HepG2 (cell line): ENCODE data around the gene TTLL11. TPM values are rescaled to one million over a fixed set of nuclear protein-coding genes. Genes with fewer than 3 reads are reported as not detected.

Experiments
- ATF1 ChIP-seq: IDR thresholded peaks from 2 replicates; pipeline ENCODE4 v1.6.1; 2016; ENCODE audit warnings: mild to moderate bottlenecking, control low read depth
- FOXA3 ChIP-seq: IDR thresholded peaks from 2 replicates; pipeline ENCODE4 v1.6.1; 2016; ENCODE audit warnings: missing genetic modification reagents, missing compliant biosample characterization
- LCORL ChIP-seq, 2 experiments: fragments of 450-650 bp in 1 of 2; sonication (generic) in 1 of 2; formaldehyde crosslinking in 1 of 2; IDR thresholded peaks; 2 replicates each; pipeline versions ENCODE4 v1.5.0 to v1.6.1; 2017 to 2020; ENCODE audit warnings: antibody characterized with exemption in 1 of 2, missing genetic modification reagents in 1 of 2
- MAZ ChIP-seq, 2 experiments: sonication (generic) in 1 of 2; formaldehyde crosslinking in 1 of 2; IDR thresholded peaks; 2 replicates each; pipeline versions ENCODE4 v1.5.0 to v1.6.1; 2012 to 2020; ENCODE audit warnings: low read depth in 2 of 2, mild to moderate bottlenecking in 2 of 2, borderline replicate concordance in 1 of 2, improper control_type of control experiment in 1 of 2, low read length in 1 of 2, missing genetic modification reagents in 1 of 2, moderate library complexity in 1 of 2
- NCOA2 ChIP-seq: sonication (generic); formaldehyde crosslinking; IDR thresholded peaks from 2 replicates; pipeline ENCODE4 v1.8.0; 2022; ENCODE audit warnings: inconsistent platforms
- NFE2L2 ChIP-seq: fragments of 150-350 bp; IDR thresholded peaks from 2 replicates; pipeline ENCODE4 v1.6.1; 2014; ENCODE audit warnings: low read length
- NR2F2 ChIP-seq: IDR thresholded peaks from 2 replicates; pipeline ENCODE4 v1.6.1; 2012; ENCODE audit warnings: low read depth, inconsistent platforms, borderline replicate concordance
- NR2F6 ChIP-seq, 2 experiments: IDR thresholded peaks; 2 replicates each; pipeline ENCODE4 v1.6.1; 2016; ENCODE audit warnings: antibody characterized with exemption in 1 of 2, mild to moderate bottlenecking in 1 of 2
- ONECUT2 ChIP-seq: sonication (generic); formaldehyde crosslinking; IDR thresholded peaks from 2 replicates; pipeline ENCODE4 v1.4.0; 2020; ENCODE audit warnings: missing genetic modification reagents
- PCBP1 ChIP-seq: fragments of 200-400 bp; formaldehyde crosslinking; IDR thresholded peaks from 2 replicates; pipeline ENCODE4 v1.6.1; 2017; ENCODE audit warnings: mild to moderate bottlenecking, low read depth, low read length, borderline replicate concordance
- RARA ChIP-seq: IDR thresholded peaks from 2 replicates; pipeline ENCODE4 v1.6.1; 2016; ENCODE audit warnings: missing genetic modification reagents, missing compliant biosample characterization
- RNF219 ChIP-seq: sonication (generic); formaldehyde crosslinking; IDR thresholded peaks from 2 replicates; pipeline ENCODE4 v1.5.0; 2020; ENCODE audit warnings: mild to moderate bottlenecking, missing genetic modification reagents
- SIN3B ChIP-seq: fragments of 150-350 bp; IDR thresholded peaks from 2 replicates; pipeline ENCODE4 v1.6.1; 2014; ENCODE audit warnings: low read length
- SOX13 ChIP-seq, 3 experiments: fragments of 450-650 bp in 1 of 3; sonication (generic) in 1 of 3; formaldehyde crosslinking in 1 of 3; IDR thresholded peaks in 2 of 3; conservative IDR thresholded peaks in 1 of 3; 2 replicates each; pipeline versions ENCODE4 v1.5.0 to v1.6.1; 2016 to 2020; ENCODE audit warnings: antibody characterized with exemption in 1 of 3, mild to moderate bottlenecking in 1 of 3, missing compliant biosample characterization in 1 of 3, missing genetic modification reagents in 1 of 3, moderate library complexity in 1 of 3
- SRSF4 ChIP-seq: fragments of 200-400 bp; formaldehyde crosslinking; IDR thresholded peaks from one replicate; pipeline ENCODE4 v1.6.1; 2018; ENCODE audit warnings: mild to moderate bottlenecking, low read depth, low read length, moderate library complexity; ENCODE audit not compliant: poor library complexity, severe bottlenecking
- TBX2 ChIP-seq: sonication (generic); formaldehyde crosslinking; IDR thresholded peaks from 2 replicates; pipeline ENCODE4 v1.5.0; 2020; ENCODE audit warnings: missing genetic modification reagents, mild to moderate bottlenecking, borderline replicate concordance
- ZBTB20 ChIP-seq: sonication (generic); formaldehyde crosslinking; IDR thresholded peaks from 2 replicates; pipeline ENCODE4 v1.8.1; 2023; ENCODE audit warnings: missing genetic modification reagents, low read depth, mild to moderate bottlenecking, borderline replicate concordance
- ZMYM3 ChIP-seq: sonication (generic); formaldehyde crosslinking; IDR thresholded peaks from 2 replicates; pipeline ENCODE4 v1.5.1; 2020; ENCODE audit warnings: mild to moderate bottlenecking, missing genetic modification reagents
- ZNF12 ChIP-seq: sonication (generic); formaldehyde crosslinking; IDR thresholded peaks from 2 replicates; pipeline ENCODE4 v1.5.0; 2020; ENCODE audit warnings: missing genetic modification reagents
- ZNF276 ChIP-seq: sonication (generic); formaldehyde crosslinking; IDR thresholded peaks from 2 replicates; pipeline ENCODE4 v1.4.0; 2020; ENCODE audit warnings: mild to moderate bottlenecking, low read depth, missing genetic modification reagents
- ZNF3 ChIP-seq: IDR thresholded peaks from 2 replicates; pipeline ENCODE4 v1.7.0; 2017; ENCODE audit warnings: inconsistent platforms
- ZNF616 ChIP-seq: sonication (generic); formaldehyde crosslinking; IDR thresholded peaks from 2 replicates; pipeline ENCODE4 v1.5.0; 2020; ENCODE audit warnings: low read depth, mild to moderate bottlenecking, missing genetic modification reagents
- ZNF766 ChIP-seq: sonication (generic); formaldehyde crosslinking; IDR thresholded peaks from 2 replicates; pipeline ENCODE4 v1.5.0; 2020; ENCODE audit warnings: missing genetic modification reagents, borderline replicate concordance
- polyA plus RNA-seq, 8 experiments: library from polyadenylated mRNA; depleted of rRNA in 3 of 8; stranded (reverse) in 7 of 8; unstranded in 1 of 8; fragments of >200 nt; fragmentation: Illumina TruSeq in 4 of 8; extraction: Trizol in 4 of 8; gene quantifications; 2 replicates each; pipeline versions ENCODE4 v1.2.1 to v1.2.3, GENCODE V29; 2011 to 2016; ENCODE audit warnings: low read depth in 4 of 8, missing spikeins in 1 of 8, mixed read lengths in 1 of 8; ENCODE audit not compliant: insufficient read depth in 1 of 8
- total RNA-seq, 5 experiments: library from RNA; depleted of rRNA; stranded (reverse); fragments of >200 nt; fragmentation: Illumina TruSeq; extraction: Trizol; gene quantifications; 2 replicates each; pipeline ENCODE4 v1.2.3, GENCODE V29; 2016; ENCODE audit warnings: low read depth in 1 of 5
- TF ChIP-seq, protein P1 (sequence below): sonication (generic); formaldehyde crosslinking; IDR thresholded peaks from 2 replicates; pipeline ENCODE4 v1.4.0; 2020; ENCODE audit warnings: missing genetic modification reagents

The TTLL11 gene
- total and polyA plus RNA-seq, 2 of the 13 experiments (the other 11 are each of a cell fraction or from before 2014, with no cell fraction given) = 4.5 to 5.2 TPM

DNA sequence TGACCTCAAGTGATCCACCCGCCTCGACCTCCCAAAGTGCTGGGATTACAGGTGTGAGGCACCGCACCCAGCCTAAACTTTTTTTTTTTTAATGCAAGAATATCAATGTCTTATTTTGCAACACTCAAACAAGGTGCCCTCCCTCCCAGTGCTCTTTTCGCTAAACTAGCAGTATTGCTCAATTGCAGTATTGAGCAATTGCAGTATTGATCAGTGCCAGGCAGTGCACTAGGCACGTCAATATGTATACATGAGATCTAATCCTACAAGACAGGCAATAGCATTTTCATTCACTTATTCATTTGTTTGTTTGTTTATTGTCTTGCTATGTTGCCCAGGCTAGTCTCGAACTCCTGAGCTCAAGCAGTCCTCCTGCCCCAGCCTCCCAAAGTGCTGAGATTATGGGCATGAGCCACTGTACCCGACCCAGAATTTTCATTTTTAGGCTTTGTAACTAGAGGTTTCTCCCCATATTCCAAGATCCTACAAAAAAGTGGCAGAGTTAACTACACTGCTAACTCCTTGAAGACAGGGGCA is 94.5 kb downstream of the TTLL11 start (continued):
- TF ChIP-seq ZNF616 (CRISPR knock-in tag) = no peak
- TF ChIP-seq RARA (CRISPR knock-in tag) = peak; percentile 39; the same call in 1 of the 2 replicates
- peak; percentile 90; the same call in 1 of the 2 replicates for TF ChIP-seq ZNF3
- TF ChIP-seq NFE2L2 = no peak
- TF ChIP-seq LCORL (IDR thresholded peaks at IDR 0.05) = no peak
- 0 out of 2 replicates have a peak, but pooled peaks have one; percentile 14 for TF ChIP-seq LCORL (CRISPR knock-in tag; IDR thresholded peaks at IDR 0.05)
- TF ChIP-seq FOXA3 (CRISPR knock-in tag) = peak; percentile 89
- TF ChIP-seq ZBTB20 (CRISPR knock-in tag) = 0 out of 2 replicates have a peak, but pooled peaks have one; percentile 27
- no peak for TF ChIP-seq PCBP1
- TF ChIP-seq ZNF276 = no peak
- no peak for TF ChIP-seq SOX13 (IDR thresholded peaks at IDR 0.05)
- TF ChIP-seq SOX13 (CRISPR knock-in tag; conservative IDR thresholded peaks at IDR 0.05 in 1 of 2, IDR thresholded peaks at IDR 0.05 in 1 of 2) = peak in 1 of 2 experiments; percentile 64; a peak in 2 of 4 replicates
- TF ChIP-seq ATF1 = no peak
- no peak for TF ChIP-seq SIN3B
- TF ChIP-seq, protein P1, sequence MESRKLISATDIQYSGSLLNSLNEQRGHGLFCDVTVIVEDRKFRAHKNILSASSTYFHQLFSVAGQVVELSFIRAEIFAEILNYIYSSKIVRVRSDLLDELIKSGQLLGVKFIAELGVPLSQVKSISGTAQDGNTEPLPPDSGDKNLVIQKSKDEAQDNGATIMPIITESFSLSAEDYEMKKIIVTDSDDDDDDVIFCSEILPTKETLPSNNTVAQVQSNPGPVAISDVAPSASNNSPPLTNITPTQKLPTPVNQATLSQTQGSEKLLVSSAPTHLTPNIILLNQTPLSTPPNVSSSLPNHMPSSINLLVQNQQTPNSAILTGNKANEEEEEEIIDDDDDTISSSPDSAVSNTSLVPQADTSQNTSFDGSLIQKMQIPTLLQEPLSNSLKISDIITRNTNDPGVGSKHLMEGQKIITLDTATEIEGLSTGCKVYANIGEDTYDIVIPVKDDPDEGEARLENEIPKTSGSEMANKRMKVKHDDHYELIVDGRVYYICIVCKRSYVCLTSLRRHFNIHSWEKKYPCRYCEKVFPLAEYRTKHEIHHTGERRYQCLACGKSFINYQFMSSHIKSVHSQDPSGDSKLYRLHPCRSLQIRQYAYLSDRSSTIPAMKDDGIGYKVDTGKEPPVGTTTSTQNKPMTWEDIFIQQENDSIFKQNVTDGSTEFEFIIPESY = peak; percentile 97
- no peak for TF ChIP-seq NR2F6 (IDR thresholded peaks at IDR 0.05)
- TF ChIP-seq NR2F6 (CRISPR knock-in tag; IDR thresholded peaks at IDR 0.05) = peak; percentile 41; the same call in 1 of the 2 replicates
- peak; percentile 75; the same call in 1 of the 2 replicates for TF ChIP-seq NCOA2
- no peak for TF ChIP-seq MAZ (IDR thresholded peaks at IDR 0.05; ENCODE audit: borderline replicate concordance, low read depth, low read length)
- peak; percentile 62; the same call in 1 of the 2 replicates for TF ChIP-seq MAZ (CRISPR knock-in tag; IDR thresholded peaks at IDR 0.05; ENCODE audit: low read depth)
- no peak for TF ChIP-seq ZNF766
- no peak for TF ChIP-seq ZNF12 (CRISPR knock-in tag)
- TF ChIP-seq ZMYM3 (CRISPR knock-in tag) = peak; percentile 75
- TF ChIP-seq NR2F2 = 0 out of 2 replicates have a peak, but pooled peaks have one; percentile 23
- no peak for TF ChIP-seq SRSF4
- TF ChIP-seq TBX2 (CRISPR knock-in tag) = 0 out of 2 replicates have a peak, but pooled peaks have one; percentile 32
- peak; percentile 97 for TF ChIP-seq ONECUT2
- TF ChIP-seq RNF219 (CRISPR knock-in tag) = no peak
